IPS-NIHi7 (cell line): ENCODE results near the gene FUCA1.
"Not testable (repeated sequence)": the region's sequence is repeated elsewhere in the genome, so short reads cannot be mapped to it uniquely, and the experiment has no call there.

Experiments
- DNase-seq: peaks from one replicate; pipeline ENCODE4 v3.0.0; 2012; ENCODE audit warnings: mixed read lengths; ENCODE audit errors: extremely low spot score

Gene FUCA1

GRCh38 chr1:23838401-23838866 lies 29.7 kb downstream of the FUCA1 start:
- peak; percentile 77 for DNase-seq

DNA sequence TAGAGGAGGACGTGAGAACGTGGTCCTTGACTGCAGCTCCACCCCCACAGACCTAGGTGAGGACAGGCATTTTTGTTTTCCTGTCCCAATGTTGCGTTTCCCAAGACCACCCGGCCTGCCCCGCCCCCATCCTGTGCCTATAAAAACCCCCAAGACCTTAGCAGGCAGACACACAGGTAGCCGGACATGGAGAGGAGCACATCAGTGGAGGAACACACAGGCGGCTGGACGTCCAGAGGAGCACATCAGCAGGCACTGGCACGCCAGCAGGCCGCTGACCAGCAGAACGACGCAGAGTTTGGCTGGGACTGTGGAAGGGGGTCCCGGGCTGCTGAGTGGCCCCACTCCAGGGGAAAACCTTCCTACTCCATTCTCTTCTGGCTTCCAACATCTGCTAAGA lies 30.2 kb downstream of the FUCA1 start:
- no peak for DNase-seq

DNA sequence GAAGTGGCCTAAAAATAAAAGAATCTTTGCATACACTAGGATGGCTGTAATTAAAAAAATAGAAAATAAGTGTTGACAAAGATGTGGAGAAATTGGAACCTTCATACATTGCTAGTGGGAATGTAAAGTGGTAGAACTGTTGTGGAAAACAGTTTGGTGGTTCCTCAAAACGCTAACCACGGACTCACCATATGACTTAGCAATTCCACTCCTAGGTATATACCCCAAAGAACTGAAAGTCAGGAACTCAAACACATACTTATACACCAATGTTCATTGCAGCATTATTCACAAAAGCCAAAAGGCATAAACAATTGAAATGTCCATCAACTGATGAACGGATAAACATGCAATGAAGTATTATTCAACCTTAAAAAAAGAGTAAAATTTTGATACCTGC lies 32.1 kb downstream of the FUCA1 start:
- DNase-seq: no peak

DNA sequence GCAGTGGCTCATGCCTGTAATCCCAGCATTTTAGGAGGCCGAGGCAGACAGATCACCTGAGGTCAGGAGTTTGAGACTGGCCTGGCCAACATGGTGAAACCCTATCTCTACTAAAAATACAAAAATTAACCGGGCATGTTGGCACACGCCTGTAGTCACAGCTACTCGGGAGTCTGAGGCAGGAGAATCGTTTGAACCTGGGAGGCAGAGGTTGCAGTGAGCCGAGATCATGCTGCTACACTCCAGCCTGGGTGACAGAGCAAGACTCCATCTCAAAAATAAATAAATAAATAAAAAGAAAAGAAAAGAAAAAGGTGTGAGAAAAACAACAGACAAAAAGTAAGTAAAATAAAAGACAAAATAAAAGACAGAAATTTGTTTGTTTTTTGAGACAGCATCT lies 33.9 kb downstream of the FUCA1 start:
- not testable (repeated sequence) for DNase-seq

- no peak for DNase-seq
Observed at GRCh38 chr1:23827717-23828116, 40.4 kb downstream of the FUCA1 start.

DNA sequence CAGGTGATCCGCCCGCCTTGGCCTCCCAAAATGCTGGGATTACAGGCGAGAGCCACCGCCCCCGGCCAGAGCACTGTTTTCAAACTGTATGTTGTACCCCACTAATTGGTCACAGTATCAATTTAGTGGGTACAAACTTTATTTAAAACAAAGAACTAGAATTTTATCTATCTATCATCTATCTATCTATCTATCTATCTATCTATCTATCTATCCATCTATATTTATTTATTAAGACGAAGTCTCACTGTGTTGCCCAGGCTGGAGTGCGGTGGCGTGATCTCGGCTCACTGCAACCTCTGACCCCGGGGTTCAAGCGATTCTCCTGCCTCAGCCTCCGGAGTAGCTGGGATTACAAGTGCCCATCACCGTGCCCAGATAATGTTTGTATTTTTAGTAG lies 41.5 kb downstream of the FUCA1 start:
- not testable (repeated sequence) for DNase-seq

DNA sequence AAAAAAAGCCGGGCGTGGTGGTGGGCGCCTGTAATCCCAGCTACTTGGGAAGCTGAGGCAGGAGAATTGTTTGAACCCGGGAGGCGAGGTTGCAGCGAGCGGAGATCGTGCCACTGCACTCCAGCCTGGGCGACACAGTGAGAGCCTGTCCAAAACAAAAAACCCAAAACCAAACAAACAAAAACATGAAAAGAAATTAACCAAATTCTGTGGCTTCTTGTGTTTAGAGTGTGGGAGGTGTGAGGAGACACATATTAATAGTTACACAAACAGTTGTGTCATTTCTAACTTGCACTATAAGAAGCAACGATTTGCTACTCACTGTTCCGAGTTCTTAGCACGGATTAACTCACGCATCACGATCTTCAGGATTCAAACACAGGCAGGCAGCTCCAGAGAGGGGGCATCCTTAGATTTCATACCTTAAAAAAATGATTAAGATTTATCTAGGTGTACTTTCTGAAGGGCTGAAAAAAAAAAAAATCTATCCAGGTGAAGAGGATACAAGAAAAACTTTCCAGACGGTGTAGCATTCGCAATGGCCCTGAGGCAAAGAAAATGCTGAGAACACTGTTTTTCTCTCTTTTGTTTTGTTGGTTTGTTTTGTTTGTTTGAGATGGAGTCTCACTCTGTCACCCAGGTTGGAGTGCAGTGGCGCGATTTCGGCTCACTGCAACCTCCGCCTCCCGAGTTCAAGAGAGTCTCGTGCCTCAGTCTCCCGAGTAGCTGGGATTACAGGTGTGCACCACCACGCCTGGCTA lies 42.1 kb downstream of the FUCA1 start:
- no peak for DNase-seq

DNA sequence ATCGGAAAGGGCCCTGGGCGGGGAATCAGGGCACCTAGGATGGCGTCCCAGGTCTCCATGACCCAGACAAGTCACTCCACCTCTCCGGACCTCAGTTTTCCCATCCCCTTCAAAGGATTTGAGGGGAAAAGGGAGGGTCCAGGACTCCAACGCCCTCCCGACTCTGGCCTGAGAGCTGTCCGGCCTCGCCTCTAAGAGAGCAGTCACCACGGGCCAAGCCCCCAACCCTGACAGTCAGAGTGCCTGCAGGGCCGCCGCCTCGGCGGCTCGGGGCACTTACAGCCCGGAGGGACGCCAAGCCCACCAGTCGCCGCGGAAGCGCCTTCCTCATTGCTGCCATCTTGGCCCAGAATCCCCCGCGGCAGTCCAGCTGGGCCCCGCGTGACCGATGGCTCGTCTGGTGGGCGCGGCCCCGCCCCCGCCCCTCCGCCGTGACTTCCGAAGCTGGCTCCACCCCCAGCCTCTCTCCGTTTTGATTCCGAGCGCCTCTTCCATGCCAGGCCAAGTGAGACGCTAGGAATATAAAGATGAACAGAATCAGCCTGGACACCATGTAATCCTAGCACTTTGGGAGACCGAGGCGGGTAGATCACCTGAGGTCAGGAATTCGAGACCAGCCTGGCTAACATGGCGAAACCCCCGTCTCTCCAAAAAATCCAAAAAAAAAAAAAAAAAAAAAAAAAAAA lies 42.9 kb downstream of the FUCA1 start, which contains the start of gene HMGCL:
Gene HMGCL (minus strand): TSS at position 354 of the 686 bp plus-strand sequence. CDS start 14 bp downstream, at position 340.
- peak; percentile 97 for DNase-seq

DNA sequence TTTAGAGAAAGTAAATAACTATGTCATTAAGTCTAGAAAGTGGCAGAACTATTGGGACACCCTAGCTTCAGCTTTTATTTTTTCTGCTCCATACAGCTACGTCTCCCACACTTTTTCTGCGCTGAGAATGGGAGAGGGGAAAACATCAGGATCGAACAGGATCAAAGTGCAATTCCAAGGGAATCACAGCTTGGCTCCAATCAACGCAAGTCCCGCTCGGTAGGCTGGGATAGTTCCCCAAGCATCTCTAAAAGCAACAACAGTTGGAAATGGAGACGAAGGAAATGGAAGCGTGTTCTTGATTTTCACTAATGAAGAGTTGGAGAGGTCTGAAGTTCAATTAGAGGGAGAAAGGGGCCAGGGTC lies 43.4 kb downstream of the FUCA1 start:
- no peak for DNase-seq

- DNase-seq: no peak
Observed at GRCh38 chr1:23823767-23824166, 44.3 kb downstream of the FUCA1 start.

DNA sequence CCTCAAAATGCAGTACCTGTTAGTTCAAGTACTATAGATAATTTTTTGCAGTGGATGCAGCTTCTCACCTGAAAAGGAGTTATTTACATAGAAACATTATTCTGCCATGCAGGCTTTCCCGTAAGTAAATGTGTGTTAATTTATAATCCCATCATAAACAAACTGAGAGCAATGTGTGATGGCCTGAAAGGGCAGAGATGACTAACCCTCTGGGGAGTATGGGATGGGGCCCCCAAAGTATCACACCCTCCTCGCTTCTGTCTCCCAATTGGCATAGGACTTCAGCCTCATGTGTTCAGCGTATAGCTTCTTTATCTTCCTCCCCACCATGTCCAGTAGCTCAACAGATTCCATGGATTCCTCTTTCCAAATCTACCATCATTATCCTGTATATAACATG lies 50.5 kb downstream of the FUCA1 start:
- no peak for DNase-seq

GRCh38 chr1:23816906-23817305 lies 51.2 kb downstream of the FUCA1 start:
- no peak for DNase-seq

- no peak for DNase-seq
Observed at GRCh38 chr1:23816361-23816760, 51.7 kb downstream of the FUCA1 start.

DNA sequence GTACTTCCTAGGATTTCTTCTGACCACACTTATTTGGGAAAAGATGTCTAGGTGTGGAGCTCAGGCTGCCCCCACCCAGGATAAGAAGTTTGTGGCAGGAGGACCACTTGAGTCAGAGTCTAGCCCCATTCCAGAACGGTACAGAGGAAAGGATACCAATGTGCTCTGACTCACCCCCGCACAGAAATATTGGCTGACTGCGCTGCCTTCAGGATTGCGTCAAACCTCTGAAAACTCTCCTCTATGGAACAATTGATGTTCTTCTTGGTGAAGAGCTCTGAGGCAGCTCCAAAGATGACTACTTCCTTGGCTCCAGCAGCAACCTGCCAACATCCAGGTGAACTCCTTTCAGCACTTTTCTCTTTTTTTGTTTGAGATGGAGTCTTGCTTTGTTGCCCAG lies 54.1 kb downstream of the FUCA1 start:
- DNase-seq: no peak

- peak; percentile 81 for DNase-seq
Observed at GRCh38 chr1:23810818-23811540, 57.1 kb downstream of the FUCA1 start.

- DNase-seq: peak; percentile 88
Observed at GRCh38 chr1:23809751-23810171, 58.3 kb downstream of the FUCA1 start.

DNA sequence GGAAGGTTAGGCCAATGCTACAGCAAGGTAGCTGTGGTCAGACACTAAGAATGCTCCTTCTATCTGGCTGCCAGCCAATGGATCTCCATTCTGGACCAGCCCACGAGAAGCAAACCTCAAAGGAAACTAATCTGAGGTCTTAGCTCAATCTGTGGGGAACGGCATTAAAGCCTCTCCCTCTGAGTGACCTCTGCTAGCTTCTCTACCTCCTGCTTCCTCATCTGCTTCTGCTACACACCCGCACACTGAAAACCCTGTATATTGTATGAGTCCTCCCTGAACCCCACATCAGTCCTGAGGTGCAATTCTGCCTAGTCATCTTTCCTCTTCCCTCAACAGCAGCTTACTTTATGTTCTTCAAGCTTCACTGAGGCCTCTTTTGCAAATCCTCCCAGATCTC lies 60.6 kb downstream of the FUCA1 start:
- DNase-seq: no peak

DNA sequence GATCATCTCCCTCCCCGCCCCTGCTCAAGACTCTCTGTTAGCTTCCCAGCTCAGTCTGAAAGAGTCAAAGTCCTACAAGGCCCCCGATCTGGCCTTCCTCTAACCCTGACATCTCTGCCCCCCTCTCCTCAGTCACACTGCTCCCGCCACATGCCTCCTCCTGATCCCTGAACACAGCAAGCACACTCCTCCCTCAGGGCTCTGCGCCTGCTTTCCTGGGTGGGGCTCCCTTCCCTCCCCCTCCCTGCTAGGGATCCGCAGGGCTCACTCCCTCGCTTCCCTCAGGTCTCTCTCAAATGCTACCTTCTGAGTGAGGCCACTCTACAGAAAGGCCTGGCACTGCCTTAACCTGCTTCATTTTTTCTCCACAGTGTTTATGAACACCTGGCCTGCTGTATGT lies 61.8 kb downstream of the FUCA1 start:
- DNase-seq: no peak

DNA sequence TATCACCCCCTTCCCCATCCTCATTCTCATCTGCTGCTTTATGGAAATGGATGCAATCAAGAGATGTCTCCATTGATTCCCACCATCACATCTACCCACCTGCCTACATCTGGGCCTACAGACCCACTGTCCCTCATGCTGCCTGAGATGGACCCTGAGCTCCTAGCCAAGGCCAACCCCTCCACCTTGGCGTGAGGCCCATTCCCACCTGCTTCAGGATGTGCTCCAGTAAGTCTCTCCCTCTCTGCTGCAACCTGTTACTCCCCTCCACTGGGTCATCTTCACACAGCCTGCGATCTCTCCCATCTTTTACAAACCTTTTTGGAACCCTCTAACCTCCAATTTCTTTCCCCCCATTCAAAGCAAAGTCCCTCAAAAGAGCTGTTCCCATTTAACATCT lies 63.1 kb downstream of the FUCA1 start:
- DNase-seq: no peak

DNA sequence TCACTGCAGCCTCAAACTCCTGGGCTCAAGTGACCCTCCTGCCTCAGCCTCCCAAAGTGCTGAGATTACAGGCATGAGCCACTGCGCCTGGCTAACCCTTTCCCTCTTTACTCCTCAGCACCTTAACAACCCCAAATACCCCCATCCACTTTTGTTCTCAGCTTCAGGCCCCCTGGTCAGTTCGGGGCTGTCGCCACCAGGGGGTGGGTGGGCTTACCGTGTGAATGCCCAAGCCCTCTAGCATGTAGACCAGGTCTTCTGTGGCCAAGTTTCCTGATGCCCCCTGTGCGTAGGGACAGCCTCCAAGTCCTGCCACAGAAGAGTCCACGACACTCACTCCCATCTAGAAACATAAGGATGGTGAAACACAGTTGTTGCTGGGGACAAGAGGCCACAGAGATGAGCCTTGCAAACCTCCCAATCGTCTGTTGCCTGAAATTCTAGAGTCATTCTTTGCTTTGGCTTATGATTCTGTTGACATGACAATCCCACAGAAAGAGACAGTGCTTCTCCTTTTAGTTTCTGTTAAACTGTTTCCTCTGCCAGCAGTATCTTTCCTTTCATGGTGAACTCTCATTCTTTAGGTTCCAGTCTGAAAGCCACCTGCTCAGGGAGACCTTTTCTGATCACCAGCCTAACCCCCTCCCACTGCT lies 63.8 kb downstream of the FUCA1 start:
- DNase-seq: no peak

GRCh38 chr1:23803674-23804073 lies 64.4 kb downstream of the FUCA1 start:
- no peak for DNase-seq

DNA sequence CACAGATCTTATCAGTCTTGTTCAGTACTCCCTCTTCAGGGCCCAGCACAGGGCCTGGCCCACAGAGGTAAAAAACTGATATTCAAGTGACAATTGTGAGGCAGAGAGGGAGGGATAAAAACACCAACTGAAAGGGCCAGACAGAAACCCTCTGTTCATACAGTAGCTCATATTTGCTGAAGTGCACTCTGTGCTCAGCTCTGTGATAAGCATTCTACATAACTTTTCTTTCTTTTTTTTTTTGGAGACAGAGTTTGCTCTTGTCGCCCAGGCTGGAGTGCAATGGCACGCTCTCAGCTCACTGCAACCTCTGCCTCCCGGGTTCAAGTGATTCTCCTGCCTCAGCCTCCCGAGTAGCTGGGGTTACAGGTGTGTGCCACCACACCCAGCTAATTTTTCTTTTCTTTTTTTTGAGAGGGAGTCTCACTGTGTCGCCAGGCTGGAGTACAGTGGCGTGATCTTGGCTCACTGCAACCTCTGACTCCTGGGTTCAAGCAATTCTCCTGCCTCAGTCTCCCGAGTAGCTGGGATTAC lies 65.2 kb downstream of the FUCA1 start:
- not testable (repeated sequence) for DNase-seq
